ENCODE measurements around the gene TMC3.

The TMC3 gene

DNA sequence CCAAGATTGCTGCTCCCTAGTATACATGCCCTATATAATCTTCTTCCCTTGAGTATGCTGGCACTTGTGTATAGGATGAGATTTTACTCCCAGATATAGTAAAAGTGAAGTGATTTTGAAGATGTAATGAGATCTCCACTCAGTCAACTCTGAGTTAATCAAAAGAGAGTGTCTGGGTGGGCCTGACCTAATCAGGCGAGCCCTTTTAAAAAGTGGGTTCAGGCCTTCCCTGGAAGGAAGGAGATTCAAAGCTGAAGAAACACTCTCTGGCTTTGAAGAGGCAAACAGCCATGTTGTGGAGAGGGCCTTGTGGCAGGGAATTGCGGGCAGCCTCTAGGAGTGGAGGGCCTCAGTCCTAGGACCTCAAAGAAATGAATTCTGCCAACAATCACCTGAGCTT lies 44.6 kb downstream of the TMC3 start:
- ChIA-PET POLR2A (no interaction called here), CTCF (interaction anchor here (2.2 to 4.9 kb wide), 3 partner anchors 8 to 63 kb away, joined by 6 to 29 read pairs (median 26); no protein-coding TSS in a partner anchor)
- TF ChIP-seq, protein P1, sequence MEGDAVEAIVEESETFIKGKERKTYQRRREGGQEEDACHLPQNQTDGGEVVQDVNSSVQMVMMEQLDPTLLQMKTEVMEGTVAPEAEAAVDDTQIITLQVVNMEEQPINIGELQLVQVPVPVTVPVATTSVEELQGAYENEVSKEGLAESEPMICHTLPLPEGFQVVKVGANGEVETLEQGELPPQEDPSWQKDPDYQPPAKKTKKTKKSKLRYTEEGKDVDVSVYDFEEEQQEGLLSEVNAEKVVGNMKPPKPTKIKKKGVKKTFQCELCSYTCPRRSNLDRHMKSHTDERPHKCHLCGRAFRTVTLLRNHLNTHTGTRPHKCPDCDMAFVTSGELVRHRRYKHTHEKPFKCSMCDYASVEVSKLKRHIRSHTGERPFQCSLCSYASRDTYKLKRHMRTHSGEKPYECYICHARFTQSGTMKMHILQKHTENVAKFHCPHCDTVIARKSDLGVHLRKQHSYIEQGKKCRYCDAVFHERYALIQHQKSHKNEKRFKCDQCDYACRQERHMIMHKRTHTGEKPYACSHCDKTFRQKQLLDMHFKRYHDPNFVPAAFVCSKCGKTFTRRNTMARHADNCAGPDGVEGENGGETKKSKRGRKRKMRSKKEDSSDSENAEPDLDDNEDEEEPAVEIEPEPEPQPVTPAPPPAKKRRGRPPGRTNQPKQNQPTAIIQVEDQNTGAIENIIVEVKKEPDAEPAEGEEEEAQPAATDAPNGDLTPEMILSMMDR (IDR thresholded peaks at IDR 0.05; ENCODE audit: insufficient read depth, low read length, missing control alignments): no peak
- DNase-seq (ENCODE audit: low read depth, low spot score): no peak
- no peak overlapping the region for H3K4me3 ChIP-seq (ENCODE audit: low read depth, low read length)

DNA sequence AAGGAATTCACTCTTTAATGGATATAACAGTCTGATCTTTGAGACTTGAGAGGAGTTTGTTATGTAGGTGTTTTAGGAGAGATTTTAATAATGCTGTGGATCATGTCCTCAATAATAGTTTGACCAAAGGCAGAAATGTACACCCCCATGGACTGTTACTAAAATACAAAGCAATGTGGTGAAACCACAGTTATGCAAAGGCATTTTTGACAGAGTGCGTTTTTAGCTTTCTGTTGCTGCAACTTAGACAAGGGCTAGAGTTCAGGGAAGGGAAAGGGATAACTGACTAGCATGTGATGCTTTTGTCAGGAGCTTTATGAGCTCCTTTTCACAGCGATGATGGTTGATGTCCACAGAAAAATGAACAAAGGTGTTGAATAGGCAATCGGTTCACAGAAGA lies 46.5 kb downstream of the TMC3 start:
- CTCF ChIA-PET: interaction anchor here (1.1 to 4.9 kb wide), 8 partner anchors 8 to 172 kb away, joined by 3 to 29 read pairs (median 6); no protein-coding TSS in a partner anchor

DNA sequence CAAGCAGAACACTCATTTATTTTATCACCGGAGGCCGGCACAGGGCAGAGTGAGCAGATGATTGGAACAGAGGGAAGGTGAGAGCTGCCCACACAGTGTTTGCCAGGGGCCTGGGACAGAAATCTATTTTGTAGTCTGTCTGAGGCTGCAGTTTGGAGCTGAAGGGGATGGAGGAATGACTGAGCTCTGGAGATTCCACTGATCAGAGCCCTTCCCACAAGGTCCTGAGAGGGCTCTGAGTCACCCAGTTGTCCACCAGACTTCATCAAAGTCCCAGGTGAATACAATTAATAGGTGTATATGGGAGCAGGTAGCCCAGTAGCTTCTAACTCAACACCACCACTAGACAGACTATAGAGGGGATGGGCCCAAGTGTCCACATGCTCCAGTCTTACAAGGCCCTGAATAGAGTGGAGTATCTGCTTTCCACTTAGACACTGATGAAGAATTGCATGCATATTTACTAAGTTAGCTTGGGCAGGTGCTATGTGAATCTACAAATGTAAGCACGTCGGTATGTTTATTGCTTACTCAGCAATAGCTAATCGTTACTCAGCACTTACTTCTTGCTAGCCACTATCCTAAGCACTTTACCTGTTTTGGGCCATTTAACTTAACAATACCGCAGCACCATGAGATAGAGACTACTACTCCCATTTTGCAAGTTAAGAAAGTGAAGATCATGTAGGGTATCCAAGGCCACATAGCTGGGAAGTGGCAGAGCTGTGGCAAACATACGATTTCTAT lies 47.4 kb downstream of the TMC3 start:
- ChIA-PET POLR2A (interaction anchor here (3.1 kb wide), 1 partner anchor 12 kb away, joined by 22 read pairs; no protein-coding TSS in a partner anchor), CTCF (interaction anchor here (1.0 to 4.9 kb wide), 8 partner anchors 11 to 171 kb away, joined by 3 to 29 read pairs (median 5); no protein-coding TSS in a partner anchor)
- DNase-seq (ENCODE audit: low read depth, low spot score): no peak
- TF ChIP-seq, protein P1 (IDR thresholded peaks at IDR 0.05; ENCODE audit: insufficient read depth, low read length, missing control alignments): no peak
- no peak overlapping the region for H3K4me3 ChIP-seq (ENCODE audit: low read depth, low read length)

More for the DNA sequence above, 46.5 kb downstream of the TMC3 start:
- peak; percentile 71 for DNase-seq (ENCODE audit: low read depth, low spot score)
- TF ChIP-seq, protein P1 (IDR thresholded peaks at IDR 0.05; ENCODE audit: insufficient read depth, low read length, missing control alignments): no peak
- H3K4me3 ChIP-seq (ENCODE audit: low read depth, low read length): no peak overlapping the region
- POLR2A ChIA-PET: interaction anchor here (0.9 to 3.1 kb wide), 4 partner anchors 12 to 53 kb away, joined by 3 to 22 read pairs (median 4); no protein-coding TSS in a partner anchor

DNA sequence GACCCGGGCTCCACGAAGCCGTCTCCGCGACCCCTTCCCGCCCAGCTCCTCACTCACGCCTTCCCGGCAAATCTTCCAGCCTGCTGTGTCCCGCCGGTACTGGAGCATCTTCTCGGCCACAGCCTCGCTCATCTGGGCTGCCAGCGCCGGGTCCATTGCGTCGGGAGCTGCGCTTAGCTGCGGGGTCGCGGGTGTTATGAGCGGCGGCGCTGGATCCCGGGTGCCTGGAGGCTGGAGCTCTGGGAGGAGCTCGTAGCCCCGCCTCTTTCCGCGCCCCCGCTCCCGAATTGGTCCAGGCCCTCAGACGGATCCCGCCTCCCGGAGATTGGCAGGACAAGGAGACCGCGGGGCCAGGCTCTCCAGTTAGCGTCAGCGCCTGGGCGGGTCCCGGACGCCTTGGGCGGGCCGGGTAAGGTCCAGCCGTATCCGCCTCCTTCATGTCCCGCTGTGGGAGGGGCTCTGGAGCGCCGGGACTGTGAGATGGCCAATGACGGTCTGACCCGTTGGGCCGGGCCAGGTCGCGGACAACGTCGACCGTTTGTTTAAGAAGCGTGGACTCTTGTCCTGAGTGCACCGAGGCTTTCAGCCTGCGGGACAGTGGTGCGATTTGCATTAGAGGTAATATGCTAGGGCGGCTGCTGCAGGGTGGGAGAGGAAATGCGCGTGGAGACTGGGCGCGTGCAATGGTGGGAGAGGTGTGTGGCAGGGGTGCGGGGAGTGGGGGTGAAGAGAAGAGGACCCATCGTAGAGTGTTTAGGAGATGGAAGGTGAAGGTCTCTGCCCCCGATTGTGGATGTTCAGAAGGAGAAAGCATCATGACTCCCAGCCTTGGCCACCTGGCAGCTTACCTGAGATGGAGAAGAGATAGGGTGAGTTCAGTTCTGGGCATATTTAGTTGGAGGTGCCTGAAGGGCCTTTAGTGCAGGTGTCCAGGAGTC lies 49.8 kb downstream of the TMC3 start, which contains the start of gene STARD5:
Gene STARD5, minus strand, starts transcription at position 198 of the 938 bp plus-strand sequence. Its CDS starts 42 bp downstream, at position 156.
- TF ChIP-seq, protein P1 (IDR thresholded peaks at IDR 0.05; ENCODE audit: insufficient read depth, low read length, missing control alignments): no peak
- H3K4me3 ChIP-seq (ENCODE audit: low read depth, low read length): peak within 1 kb of the TSS; percentile 92
- ChIA-PET POLR2A (interaction anchor here (0.6 to 1.0 kb wide), 4 partner anchors 11 to 20 kb away, joined by 3 to 11 read pairs (median 4); no protein-coding TSS in a partner anchor), CTCF (interaction anchor here (0.7 to 2.5 kb wide), 4 partner anchors 49 to 58 kb away, joined by 4 to 14 read pairs (median 4); no protein-coding TSS in a partner anchor)
- DNase-seq (ENCODE audit: low read depth, low spot score): peak; percentile 70

DNA sequence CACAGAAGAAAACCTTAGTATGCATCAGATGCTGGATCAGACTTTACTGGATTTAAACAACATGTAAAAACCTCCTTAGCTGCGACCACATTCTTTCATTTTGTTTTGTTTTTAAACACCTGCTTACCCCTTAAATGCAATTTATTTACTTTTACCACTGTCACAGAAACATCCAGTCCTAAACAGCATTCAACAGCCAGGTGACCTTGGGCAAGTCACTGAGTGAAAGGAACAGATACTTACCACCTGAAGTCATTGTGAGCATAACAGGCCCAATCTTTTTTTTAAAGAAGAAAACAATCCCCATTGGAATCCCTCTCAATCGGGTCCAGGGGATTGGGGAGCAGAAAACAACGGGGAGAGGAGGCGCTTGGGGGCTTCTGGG lies 50.5 kb downstream of the TMC3 start:
- POLR2A ChIA-PET: interaction anchor here (1.0 kb wide), 2 partner anchors 10 to 15 kb away, joined by 4 to 11 read pairs; no protein-coding TSS in a partner anchor
- no peak for DNase-seq (ENCODE audit: low read depth, low spot score)
- H3K4me3 ChIP-seq (ENCODE audit: low read depth, low read length): peak overlapping the region; percentile 92
- TF ChIP-seq, protein P1 (IDR thresholded peaks at IDR 0.05; ENCODE audit: insufficient read depth, low read length, missing control alignments): no peak
- CTCF ChIA-PET: interaction anchor here (1.3 to 2.5 kb wide), 2 partner anchors 48 to 57 kb away, joined by 4 to 14 read pairs; no protein-coding TSS in a partner anchor
